Measurements from ENCODE around the gene PRODH2.

The PRODH2 gene, protein sequence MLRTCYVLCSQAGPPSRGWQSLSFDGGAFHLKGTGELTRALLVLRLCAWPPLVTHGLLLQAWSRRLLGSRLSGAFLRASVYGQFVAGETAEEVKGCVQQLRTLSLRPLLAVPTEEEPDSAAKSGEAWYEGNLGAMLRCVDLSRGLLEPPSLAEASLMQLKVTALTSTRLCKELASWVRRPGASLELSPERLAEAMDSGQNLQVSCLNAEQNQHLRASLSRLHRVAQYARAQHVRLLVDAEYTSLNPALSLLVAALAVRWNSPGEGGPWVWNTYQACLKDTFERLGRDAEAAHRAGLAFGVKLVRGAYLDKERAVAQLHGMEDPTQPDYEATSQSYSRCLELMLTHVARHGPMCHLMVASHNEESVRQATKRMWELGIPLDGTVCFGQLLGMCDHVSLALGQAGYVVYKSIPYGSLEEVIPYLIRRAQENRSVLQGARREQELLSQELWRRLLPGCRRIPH

DNA sequence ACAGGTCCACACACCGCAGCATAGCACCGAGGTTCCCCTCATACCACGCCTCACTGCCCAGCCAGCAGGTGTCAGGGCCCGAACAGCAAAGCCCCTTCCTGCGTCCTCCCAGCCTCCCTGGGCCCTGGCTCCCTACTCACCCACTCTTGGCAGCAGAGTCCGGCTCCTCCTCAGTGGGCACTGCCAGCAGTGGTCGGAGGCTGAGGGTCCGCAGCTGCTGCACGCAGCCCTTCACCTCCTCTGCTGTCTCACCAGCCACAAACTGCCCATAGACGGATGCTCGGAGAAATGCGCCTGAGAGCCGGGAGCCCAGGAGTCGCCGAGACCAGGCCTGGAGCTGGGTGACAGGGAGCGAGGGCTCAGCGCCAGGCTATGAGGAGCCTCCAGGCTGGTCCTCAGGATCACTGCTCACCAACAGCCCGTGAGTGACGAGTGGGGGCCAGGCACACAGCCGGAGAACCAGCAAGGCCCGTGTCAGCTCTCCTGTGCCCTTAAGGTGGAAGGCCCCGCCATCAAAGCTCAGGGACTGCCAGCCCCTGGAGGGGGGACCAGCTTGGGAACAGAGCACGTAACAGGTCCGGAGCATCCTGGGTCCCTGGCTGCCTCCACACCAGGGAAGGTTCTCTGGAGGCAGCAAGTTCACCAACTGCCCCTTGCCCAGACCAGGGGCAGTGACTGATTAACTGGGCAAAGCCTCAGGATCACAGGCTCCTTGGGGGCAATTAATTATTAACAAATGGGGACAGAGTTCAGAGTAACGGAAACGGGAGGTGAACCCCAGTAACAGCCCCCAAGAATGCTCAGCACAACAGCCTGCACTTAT, at the start of gene PRODH2:
PRODH2 (minus strand) TSS at position 626 of the 823 bp plus-strand sequence; CDS start at position 586, 40 bp downstream.
- intact Hi-C loops (cut with DNase I): no loop called here
- DNase-seq: no peak

GRCh38 chr19:35861640-35862160, 49.1 kb upstream of the PRODH2 start:
- DNase-seq: peak in 1 of 10 donors; percentile 66
- intact Hi-C loops (cut with DNase I): no loop called here

DNA sequence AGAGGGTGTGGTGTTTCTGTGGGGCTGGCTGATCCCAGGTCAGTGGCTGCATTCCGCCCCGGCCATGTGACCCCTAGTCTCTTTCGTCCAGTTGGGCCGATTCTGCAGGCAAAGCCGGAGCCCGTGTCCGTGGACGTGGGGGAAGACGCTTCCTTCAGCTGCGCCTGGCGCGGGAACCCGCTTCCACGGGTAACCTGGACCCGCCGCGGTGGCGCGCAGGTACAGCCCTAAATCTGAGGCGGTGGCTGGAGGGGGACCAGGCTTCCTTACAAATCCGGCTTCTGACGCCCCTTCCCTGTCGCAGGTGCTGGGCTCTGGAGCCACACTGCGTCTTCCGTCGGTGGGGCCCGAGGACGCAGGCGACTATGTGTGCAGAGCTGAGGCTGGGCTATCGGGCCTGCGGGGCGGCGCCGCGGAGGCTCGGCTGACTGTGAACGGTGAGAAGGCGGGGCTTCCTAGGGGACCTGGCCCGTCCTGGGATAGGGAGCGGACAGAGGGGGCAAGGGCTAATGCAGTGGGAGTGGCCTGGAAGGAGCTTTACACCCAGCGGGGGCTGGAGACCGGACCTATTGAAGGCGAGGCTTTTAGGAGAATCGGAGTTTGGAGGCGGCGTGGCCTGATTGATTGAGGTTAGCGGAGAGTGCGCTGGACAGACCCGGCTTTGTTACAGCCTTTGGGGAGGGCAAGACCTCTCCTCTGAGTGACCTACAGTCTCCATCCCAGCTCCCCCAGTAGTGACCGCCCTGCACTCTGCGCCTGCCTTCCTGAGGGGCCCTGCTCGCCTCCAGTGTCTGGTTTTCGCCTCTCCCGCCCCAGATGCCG, 48.4 kb upstream of the PRODH2 start:
- peak in 1 of 10 donors; percentile 52 for DNase-seq
- intact Hi-C loops (cut with DNase I): no loop called here

- peak in 1 of 10 donors; percentile 51 for DNase-seq
- intact Hi-C loops (cut with DNase I): no loop called here
Measured at GRCh38 chr19:35860436-35860817, 47.8 kb upstream of the PRODH2 start.

- intact Hi-C loops (cut with DNase I): no loop called here
- peak in 1 of 10 donors; percentile 39 for DNase-seq
Measured at GRCh38 chr19:35859414-35859813, 46.8 kb upstream of the PRODH2 start.

- intact Hi-C loops (cut with DNase I): no loop called here
- peak in 1 of 10 donors; percentile 41 for DNase-seq
Measured at GRCh38 chr19:35858311-35858710, 45.7 kb upstream of the PRODH2 start.

- intact Hi-C loops (cut with DNase I): no loop called here
Measured at GRCh38 chr19:35856546-35857149, 44.0 kb upstream of the PRODH2 start, which contains the start of gene KIRREL2. KIRREL2 (plus strand) TSS chr19:35856911; CDS start chr19:35857120, 209 bp downstream.

GRCh38 chr19:35853038-35853756, 40.6 kb upstream of the PRODH2 start:
- intact Hi-C loops (cut with DNase I): no loop called here

More at GRCh38 chr19:35856546-35857149, 44.0 kb upstream of the PRODH2 start, which contains the start of gene KIRREL2:
- DNase-seq: peak in 1 of 10 donors; percentile 75

GRCh38 chr19:35852029-35852780, 39.6 kb upstream of the PRODH2 start, which contains the start of gene NPHS1:
NPHS1 (minus strand) TSS chr19:35852504; CDS start chr19:35851837, 667 bp downstream.
- intact Hi-C loops (cut with DNase I): no loop called here
- no peak for DNase-seq

More at GRCh38 chr19:35853038-35853756, 40.6 kb upstream of the PRODH2 start:
- no peak for DNase-seq

DNA sequence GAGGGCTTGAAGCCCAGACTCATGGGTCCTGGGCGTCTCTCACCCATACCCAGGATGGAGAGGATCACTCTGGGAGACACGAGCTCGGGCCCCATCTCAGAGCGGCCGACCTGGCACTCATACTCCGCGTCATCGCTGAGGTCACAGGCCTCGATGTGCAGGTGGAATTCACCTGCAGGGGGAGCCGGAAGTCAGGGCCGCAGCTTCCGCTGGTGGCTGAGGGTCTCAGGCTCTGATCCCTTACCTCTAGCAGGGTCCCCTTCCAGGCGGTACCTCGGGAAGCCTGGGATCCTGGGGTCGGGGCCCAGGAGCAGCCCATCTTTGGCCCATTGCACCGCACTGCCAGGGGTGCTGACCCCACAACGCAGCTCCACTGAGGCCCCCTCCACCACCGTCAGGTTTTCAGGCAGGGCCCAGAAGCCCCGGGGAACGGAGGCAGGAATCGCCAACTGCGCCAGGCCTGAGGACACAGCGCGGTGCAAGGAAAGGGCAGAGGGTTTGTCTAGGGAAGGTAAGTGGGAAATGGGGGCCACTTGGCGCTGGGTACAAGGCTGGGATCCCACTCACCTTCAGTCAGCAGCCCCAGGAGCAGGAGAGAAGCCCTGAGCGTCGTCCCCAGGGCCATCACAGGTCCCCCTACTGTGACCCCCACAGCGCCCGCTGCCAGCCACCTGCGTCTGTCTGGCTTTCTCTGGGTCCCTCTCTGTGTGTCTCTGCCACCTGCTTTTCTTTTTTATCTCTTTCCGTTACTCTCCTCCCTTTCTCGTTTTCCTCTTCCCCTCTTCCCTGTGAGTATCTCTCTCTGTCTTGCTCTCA, 38.8 kb upstream of the PRODH2 start:
- peak in 1 of 10 donors; percentile 60 for DNase-seq
- intact Hi-C loops (cut with DNase I): no loop called here

DNA sequence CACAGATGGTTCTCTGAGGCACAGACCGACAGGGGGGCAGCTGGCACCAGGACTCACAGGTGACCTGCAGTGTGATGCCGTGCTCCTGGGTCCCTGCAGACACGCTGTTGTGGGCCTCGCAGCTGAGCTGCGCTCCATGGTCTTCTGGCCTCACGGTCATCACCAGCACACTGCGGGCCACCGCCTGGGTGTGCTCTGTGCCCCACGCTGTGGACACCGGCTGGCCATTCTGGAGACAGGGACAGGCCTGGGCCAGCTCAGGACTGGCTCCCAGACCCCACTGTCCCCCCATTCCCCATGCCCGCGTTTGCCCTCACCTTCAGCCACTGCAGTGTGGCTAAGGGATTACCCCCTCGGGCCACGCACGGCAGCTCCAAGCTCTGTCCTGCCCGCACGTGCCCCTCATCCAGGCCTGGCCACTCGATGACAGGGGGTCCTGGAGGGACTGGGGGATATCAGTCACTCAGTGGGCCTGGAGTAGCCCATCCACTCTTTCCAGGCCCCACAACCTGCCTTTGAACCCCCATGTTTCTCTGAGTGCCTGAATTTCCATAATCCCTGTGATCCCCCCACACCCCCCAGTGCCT, 36.4 kb upstream of the PRODH2 start:
- DNase-seq: peak in 3 of 10 donors; percentile 55 to 83 (median 72)
- intact Hi-C loops (cut with DNase I): no loop called here

GRCh38 chr19:35848486-35848885, 35.8 kb upstream of the PRODH2 start:
- DNase-seq: peak in 2 of 10 donors; percentile 26 to 75
- intact Hi-C loops (cut with DNase I): no loop called here

DNA sequence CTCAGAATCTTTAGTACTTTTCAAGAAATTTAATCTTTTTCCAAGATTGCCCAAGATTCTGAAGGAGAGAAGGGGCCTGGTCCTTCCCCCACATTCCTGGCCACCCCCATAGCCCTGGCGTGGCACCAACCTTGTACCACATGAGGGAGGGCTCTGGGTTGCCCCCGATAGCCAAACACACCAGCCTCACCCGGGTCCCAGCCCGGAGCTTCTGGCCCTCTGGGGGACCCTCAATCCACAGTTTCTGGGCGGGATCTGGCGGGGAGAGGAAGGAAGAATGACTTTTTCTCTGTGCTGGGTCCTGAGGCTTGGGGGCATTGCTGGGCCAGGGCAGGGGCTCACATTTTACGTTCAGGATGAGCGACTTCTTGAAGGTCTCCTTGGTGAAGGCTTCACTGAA, 35.3 kb upstream of the PRODH2 start:
- DNase-seq: peak in 3 of 10 donors; percentile 18 to 55 (median 38)
- intact Hi-C loops (cut with DNase I): no loop called here

DNA sequence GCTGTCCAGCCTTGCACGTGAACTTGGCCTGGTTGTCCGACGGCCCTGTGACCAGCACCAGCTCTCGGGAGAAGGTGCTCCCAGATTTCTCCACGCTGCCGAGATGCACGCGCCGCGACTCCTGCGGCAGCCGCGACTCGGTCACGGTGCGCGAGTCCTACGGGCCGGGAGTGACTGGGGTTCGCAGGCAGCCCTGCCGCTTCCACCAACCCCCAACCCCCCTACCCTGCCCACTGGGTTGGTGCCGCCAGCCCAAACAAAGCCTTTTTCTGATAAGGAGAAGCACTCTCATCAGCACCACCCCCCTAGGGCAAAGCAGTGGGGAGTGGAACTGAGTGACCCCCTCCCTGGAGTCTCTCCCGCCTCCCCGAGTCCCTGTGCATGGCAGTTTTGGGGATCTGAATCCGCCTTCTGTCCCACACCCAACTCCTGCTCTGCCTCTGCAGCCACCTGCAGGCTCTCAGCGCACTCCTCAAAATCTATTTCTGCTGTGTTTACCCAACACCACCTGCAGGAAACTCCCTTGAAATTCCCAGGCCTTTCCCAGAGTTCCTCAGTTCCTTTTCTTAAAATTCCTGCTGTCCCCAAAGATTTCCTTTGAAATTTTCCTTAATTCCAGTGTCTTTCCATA, 33.5 kb upstream of the PRODH2 start:
- intact Hi-C loops (cut with DNase I): no loop called here
- DNase-seq: peak in 2 of 10 donors; percentile 48 to 60

DNA sequence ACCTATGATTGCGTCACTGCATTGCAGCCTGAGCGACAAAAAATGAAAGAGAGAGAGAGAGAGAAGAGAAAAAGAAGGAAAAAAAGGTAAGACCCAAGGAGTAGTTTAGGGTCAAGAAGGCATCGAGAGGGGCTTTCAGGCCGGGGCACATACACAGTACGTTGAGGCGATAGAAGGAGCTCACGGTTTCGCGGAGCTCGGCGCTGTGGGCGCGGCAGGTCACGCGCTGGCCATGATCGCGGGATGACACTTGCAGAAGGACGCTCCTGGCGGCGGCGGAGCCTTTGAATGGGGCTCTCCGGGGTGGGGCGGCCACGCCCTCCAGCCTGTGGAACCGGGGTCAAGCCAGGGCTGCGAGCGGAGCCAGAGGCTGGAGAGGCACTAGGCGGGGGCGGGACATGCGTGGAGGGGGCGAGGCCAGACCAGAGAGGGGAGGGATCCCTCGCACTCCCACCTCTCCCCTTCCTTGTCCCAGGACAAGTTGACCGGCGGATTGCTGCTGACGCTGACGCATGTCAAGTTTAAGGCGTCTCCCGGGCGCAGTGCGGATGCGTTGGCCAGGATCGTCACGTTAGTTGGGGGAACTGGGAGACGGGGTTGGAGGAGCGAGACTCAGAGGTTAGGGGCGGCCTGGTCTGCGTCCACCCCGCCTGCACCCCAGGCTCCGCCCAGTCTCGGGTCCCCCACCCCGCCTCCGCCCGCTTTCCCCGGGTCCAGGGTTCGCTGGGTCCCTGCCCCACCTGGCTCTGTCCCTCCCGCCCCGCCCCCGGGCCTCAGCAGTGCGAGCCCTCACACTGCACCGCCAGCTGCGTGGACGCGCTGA, 32.8 kb upstream of the PRODH2 start:
- peak in 3 of 10 donors; percentile 61 to 67 (median 63) for DNase-seq
- intact Hi-C loops (cut with DNase I): no loop called here
